HG03342 (cell line): ENCODE results near the gene FAM229A.
A peak's percentile ranks its signal among the peaks of the same experiment; 100 is the strongest.

Experiments
- ATAC-seq: cut with Tn5 transposase; IDR thresholded peaks from one replicate; pipeline ENCODE4 v1.9.1; 2021; ENCODE audit warnings: mild to moderate bottlenecking, moderate library complexity; ENCODE audit not compliant: unreplicated experiment

Gene FAM229A

DNA sequence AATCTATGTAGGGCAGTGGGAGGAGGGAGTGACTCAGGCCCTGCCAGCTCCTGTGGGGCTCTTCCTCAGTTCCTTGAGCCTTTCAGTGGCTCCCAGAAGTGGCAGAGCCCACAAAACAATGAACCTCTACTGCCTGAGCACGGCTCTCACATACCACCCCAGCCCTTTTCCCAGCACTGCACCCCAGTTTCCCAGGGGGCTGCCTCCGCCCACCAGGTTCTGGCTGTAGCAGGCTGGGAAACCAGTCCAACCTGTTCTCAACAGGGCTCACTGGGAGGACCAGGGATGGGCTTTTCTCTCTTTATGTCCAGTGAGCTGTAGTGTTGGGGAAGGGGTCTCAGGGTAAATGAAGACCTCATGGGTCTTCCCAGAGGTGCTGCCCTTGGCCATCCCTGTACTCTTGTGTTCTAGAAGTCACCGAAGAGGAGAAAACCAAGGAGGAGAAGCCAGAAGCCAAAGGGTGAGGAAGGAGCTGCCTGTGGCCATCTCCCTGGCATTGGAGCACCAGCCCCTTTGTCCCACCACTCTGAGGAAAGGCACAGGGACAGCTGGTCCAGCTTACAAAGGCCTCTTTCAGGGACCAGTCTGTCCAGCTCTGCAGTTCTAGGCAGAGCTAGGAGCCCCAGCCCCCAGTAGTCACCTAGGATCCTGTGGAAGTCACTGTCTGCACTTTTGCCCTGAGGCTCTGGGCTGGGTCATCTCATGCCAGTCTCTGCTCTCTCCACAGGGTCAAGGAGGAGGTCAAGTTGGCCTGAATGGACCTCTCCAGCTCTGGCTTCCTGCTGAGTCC, 29.8 kb downstream of the FAM229A start:
- ATAC-seq, result no peak

DNA sequence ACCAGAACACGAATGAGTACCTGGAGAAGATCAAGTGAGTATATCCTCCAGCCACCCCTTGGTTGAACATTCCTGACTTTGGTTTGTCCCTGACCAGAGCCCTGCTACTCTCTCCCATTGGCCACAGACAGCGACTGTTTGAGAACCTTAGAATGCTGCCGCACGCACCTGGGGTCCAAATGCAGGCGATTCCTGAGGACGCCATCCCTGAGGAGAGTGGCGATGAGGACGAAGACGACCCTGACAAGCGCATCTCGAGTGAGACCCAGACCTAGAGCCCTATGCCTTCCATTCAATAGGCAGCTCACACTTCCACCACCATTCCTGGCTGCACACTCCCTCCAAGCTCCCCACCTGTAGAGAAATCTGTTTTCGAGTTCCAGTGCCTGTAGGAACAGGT, 30.7 kb downstream of the FAM229A start:
- ATAC-seq, result no peak

DNA sequence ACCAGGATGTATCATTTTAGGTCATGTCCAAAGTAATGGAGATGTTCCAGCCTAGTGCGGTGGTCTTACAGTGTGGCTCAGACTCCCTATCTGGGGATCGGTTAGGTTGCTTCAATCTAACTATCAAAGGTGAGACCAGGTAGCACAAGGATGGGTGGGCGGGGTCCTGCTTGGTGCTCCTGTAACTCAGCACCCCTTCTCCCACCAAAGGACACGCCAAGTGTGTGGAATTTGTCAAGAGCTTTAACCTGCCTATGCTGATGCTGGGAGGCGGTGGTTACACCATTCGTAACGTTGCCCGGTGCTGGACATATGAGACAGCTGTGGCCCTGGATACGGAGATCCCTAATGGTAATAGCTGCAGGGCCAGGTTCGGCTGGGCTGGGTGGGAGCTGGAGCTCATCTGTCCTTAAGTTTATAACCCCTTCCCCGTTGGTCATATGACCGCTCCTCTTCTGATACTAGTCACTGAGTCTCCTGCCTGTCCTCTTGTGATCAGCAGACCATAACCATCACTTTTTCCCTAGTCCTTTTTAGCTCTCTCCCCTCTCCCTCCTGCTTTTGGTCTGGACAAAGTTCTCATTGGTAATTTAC, 31.6 kb downstream of the FAM229A start:
- no peak for ATAC-seq

DNA sequence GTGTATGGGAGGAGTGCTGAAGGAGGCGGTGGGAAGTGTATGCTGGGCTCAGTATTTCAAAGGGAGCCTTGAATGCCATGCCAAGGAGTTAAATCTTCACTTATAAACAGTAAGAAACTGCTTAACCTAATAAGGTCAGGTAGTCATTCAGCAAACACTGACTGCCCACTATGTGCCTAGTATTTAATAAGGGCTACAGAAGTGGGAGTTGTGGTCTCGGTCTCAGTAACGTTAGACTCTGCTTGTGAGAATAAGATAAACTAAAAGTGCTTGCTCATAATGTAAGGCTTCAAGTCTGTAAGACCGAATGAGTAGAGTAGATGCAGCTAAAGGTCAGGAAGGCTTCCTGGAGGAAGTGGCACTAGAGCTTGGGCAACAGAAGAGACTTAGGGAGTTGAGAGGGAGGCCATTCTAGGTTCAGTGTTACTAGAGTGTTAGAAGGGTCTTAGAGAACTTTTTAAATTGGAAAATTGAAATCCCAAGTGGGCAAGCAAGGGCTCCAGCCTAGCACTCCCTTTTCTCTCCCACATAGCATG, 32.3 kb downstream of the FAM229A start:
- no peak for ATAC-seq

DNA sequence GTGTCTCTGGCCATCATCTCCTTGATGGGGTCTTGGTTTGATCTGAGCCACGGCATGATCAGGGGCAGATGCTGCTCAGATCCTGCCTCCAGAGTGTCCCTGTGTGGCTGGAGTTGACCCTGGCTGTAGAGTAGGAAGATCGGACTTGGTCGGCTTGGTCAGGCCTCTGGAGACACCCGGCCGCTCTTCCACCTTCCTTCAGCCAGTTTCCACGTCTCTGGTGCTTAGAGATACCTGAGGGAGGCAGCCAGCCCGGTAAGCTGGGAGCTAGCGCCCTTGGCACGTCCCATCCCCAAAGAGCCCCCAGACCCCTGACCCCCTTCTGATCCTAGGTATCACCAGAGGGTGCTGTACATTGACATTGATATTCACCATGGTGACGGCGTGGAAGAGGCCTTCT, 35.1 kb downstream of the FAM229A start:
- ATAC-seq, result no peak

DNA sequence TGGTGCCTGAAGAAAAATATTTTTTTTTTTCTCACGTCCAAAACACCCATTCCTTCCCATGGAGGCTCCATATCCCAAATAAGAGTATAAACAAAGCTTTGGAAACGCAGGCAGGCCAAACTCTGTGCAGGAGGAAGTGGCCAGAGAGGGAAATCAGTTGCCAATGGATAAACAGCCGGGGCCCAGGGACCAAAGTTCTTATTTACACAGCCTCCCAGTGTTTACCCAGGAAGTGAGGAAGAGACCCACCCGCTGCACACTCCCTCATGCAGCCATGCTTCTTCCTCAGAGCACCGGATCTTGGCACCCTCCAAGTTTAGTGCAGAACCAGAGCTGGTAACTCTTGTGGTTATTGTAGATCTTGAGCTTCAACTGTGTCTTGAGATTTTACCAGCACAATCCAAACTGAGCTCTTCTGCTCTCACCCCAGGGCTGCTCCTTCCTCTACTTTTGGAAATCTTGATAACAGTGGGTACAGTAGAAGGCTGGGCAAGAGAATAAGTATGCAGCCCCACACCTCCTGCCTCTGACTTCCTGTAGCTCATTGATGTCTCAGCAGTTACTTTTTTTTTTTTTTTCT, 40.5 kb downstream of the FAM229A start:
- ATAC-seq, result no peak

DNA sequence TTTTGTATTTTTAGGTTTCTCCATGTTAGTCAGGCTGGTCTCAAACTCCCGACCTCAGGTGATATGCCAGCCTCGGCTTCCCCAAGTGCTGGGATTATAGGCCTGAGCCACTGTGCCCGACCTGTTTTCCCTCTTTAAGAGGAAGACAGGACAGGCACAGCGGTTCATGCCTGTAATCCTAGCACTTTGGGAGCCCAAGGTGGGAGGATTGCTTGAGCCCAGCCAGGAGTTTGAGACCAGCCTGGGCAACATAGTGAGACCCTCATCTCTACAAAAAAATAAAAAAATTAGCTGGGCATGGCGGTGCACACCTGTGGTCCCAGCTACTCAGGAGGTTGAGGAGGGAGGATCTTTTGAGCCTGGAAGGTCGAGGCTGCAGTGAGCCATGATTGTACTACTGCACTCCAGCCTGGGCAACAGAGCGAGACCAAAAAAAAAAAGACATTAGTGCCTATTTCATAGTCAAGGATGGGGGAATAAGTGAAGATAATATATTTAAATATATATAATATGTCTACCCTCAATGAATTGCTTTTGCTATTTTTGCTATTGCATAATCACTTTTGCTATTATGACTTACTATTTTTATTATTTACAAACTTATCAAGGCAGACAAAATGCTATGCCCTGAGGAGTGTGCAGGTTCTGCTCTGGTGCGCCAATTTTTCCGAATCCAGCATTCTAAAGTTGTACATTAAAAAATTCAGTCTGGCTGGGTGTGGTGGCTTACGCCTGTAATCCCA, 44.0 kb downstream of the FAM229A start:
- ATAC-seq, result no peak

DNA sequence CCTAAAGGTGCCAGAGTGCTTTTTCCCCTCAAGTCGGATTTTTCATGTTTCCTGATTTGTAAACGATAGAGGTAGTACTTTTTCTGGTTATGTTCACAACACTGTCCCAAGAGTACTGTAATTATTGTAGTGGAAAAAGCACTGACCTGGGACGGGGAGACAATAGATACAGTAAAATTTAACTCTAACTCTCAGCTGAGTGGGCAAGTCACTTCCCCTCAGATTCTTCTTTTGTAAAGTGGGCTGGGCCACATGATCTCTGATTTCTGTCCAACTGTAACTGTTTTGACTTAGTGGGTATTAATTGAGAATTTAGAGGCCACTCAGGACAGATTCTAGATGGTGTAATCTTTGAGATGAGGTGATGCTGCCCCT, 45.4 kb downstream of the FAM229A start:
- ATAC-seq, result peak; percentile 32

DNA sequence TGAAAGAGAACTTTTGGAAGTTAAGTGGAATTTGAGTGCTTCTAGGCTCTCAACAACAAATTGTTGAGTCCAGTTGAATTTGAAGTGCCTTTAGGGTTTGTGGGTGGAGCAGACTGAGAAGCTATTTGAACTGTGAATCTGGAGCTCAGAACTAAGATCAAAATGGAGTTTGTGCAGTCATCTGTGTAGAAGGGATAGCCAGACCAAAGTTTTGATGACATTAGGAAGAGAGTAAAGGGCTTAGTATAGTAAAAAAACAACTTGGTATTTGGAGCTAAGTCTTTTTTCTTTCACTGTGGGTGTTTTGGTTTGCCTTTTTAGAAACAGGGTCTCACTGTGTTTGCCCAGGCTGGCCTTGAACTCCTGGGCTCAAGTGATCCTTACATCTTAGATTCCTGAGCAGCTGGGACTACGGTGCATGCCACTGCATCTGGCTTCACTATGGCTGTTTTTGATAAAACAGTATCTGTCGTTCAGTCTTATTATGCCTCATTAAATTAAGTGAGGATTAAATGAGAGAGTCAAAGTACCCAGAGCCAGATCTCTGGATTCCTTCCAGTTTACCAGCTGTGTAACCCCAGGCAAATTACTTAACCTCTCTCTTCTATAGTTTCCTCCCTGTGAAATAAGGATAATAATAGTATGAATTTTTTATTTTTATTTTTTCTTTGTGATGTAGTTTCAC, 50.4 kb downstream of the FAM229A start:
- ATAC-seq, result no peak
